HG02798 (cell line): ENCODE measurements around the gene TBC1D1.

Experiments
- ATAC-seq: cut with Tn5 transposase; IDR thresholded peaks from one replicate; pipeline ENCODE4 v1.9.1; 2021; ENCODE audit warnings: mild to moderate bottlenecking; ENCODE audit not compliant: unreplicated experiment, poor library complexity

TBC1D1 gene

DNA sequence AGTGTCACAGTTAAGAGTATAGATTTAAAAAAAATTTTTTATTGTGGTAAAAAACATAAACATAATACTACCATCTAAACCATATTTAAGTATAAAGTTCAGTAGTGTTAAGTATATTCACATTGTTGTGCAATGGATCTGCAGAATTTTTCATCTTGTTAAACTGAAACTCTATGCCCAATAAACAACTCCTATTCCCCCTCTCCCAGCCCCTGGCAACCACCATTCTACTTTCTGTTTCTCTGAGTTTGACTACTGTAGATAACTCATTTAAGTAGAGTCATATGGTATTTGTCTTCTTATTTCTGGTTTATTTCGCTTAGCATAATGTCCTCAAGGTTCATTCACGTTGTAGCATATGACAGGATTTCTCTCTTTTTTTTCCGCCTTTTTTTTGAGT lies 181.7 kb downstream of the TBC1D1 start:
- ATAC-seq, result no peak

- no peak for ATAC-seq
Observed at GRCh38 chr4:38073596-38074234, 182.8 kb downstream of the TBC1D1 start.

DNA sequence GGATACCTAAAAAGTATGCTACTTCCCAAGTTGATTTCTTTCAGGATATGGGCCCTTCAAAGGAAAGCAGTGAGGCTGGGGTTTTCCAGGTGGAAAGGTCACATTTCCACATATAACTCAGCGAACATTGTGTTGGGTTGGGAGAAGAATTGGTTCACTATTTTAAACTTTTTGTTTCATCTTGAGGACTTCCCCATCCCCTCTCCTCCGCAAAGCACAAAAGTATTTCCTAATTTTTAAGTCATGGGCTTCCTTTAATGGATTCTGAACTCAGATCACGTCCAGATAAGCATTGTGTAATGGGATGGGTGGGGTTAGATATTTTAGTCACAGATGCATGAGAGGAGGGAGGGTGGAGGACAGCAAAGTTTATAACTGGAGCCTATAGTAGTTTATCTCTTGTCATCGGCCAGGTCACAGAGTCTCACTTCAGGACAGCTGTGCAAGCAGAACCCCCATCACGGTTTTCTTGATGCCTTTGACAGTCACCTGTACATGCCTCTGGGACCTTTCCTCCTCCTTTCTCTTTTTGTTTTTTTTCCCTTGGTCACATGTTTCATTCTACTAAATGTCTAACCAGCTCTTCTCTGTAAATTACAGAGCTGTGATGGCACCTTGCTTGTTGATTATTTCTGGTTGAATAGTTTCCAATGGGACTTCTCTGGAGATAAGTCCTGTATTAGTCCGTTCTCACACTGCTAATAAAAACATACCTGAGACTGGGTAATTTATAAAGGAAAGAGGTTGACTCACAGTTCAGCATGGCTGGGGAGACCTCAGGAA lies 184.7 kb downstream of the TBC1D1 start:
- ATAC-seq, result no peak

DNA sequence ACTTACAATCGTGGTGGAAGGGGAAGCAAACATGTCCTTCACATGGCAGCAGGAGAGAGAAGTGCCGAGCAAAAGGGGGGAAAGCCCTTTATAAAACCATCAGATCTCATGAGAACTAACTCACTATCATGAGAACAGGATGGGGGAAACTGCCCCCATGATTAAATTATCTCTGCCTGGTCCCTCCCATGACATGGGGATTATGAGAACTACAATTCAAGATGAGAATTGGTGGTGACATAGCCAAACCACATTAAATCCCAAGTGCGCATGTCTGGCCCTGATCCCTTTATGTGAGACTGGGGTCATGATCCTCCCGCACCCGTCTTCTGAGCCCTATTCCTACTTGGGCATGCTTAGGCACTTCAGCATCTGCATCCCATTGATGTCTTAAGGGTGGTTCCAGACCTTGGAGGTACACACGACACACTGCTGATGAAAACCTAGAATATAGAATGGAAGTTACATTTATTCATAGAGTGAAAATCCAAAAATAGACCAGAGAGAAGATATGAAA lies 185.3 kb downstream of the TBC1D1 start:
- ATAC-seq, result no peak

DNA sequence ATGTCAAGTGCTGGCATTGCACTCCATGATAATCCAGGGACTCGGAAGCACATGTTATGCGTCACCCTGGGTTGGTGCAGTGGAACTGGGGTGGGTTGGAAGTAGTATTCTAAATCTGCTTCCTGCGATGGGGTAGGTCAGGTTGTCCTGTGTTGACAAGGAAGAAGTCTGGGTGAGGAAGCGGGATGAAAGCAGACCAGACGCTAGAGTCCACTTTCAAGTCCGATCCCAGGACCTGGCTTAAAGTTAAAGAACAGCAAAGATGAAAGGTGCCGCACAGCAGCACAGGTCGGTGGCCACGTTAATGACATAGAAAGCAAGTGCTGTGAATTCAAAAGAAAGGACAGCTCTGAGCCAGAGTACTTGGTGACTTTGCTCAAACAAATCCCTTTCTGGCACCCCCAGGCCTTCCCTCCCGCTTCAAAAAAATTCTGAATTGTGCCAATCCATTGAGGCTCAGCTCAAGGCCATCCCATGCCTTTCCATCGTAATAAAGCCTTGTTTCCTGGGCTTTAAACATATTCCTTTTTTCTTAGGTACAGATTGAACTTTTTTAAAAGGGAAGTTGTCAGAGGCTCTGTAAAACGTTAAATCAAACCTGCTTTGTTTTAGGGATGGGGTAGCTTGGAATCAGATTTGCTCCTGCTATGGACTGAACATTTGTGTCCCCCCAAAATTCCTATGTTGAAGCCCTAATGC lies 187.1 kb downstream of the TBC1D1 start:
- no peak for ATAC-seq

GRCh38 chr4:38078590-38079421 lies 187.9 kb downstream of the TBC1D1 start:
- ATAC-seq, result peak; percentile 48

DNA sequence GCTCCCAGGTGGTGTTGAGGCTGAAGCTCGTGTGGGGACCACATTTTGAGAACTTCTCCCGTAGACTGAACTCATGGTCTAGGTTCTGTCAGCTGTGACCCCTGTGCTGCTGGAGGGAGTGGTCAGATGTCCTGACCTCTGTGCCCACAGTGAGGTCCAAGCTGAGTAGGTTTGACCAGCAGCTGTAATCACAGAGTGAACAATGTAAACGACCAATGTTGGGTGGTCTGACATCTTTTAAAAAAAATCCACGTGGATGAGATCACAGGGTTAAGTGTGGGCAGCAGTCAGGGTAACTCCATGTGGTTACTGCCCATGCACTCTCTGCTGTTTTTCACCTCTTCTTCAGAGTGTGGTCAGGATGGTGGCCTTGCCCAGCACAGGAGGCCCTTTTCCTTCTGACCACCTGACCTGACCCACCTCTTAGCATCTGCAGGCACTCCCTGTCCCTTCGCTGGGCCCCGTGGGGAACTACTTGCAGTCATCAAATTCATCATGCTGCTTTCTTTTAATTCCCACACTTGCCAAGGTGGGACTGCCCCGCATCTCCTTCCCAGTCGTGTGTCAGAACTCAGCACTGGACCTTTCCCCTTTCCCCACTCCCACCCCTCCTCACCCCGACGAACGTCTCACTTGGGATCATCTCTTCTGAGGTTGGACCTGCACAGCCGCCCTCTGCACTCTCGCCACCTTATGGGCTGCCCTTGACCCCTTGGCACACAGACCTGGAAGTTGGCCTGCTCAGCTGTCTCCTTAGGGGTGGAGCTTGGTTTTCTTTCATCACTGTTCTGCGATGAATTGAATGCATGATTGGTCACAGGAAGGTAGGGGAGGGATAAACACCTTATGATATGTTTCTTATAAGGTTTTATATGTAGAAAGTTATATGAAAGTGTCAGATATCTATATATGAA lies 189.4 kb downstream of the TBC1D1 start:
- ATAC-seq, result no peak

- ATAC-seq, result no peak
Observed at GRCh38 chr4:38082021-38082420, 191.1 kb downstream of the TBC1D1 start.

- ATAC-seq, result no peak
Observed at GRCh38 chr4:38082424-38083385, 191.8 kb downstream of the TBC1D1 start.

GRCh38 chr4:38084877-38085711 lies 194.2 kb downstream of the TBC1D1 start:
- ATAC-seq, result no peak

DNA sequence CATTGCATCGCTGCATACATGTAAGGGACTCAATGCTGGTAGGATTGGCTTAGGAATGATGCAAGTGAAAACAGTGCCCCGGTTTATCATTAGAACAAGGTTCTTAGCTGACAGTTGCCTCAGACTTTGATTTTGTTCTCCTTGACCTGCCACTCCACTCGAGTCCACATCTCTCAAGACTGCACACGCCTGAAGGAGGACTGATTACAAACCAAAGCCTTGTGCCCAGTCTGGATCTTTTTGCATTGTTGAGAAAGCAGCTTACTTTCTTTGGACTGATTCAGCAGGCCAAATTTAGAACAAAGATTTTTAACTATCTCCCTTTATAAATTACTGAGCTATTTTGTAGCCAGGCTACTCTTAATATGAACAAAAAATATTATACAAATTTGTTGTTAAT lies 194.9 kb downstream of the TBC1D1 start:
- no peak for ATAC-seq

DNA sequence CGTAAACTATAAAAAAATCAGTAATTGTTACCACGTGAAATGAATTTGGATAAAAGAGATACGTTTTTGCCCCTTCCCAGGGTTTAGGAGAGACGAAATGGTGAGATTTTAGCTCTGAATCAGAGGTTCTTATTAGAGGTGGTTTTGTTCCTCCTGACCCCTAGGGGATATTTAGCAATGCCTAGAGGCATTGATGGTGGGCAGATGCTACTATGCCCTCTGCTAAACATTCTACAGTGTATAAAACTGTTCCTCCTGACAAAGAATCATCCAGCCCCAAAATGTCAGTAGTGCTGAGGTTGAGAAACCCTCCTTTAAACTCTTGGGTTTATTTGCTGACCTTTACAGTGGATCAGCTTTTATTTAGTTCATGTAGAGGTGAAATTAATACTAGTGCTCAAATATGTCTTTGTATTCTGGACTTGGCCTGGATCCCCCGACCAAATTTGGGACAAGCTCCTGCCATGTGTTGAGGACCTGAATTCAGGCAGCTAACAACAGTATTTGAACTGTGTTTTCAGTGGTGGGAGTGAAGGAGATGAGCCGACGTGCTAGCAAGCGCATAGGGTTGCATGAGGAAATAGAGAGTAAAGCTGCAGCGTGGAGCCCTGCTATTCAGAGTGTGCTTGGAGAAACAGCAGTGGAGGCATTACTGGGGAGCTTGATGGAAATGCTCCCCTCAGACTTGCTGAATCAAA lies 195.4 kb downstream of the TBC1D1 start:
- ATAC-seq, result no peak

GRCh38 chr4:38086849-38087226 lies 196.0 kb downstream of the TBC1D1 start:
- ATAC-seq, result no peak

DNA sequence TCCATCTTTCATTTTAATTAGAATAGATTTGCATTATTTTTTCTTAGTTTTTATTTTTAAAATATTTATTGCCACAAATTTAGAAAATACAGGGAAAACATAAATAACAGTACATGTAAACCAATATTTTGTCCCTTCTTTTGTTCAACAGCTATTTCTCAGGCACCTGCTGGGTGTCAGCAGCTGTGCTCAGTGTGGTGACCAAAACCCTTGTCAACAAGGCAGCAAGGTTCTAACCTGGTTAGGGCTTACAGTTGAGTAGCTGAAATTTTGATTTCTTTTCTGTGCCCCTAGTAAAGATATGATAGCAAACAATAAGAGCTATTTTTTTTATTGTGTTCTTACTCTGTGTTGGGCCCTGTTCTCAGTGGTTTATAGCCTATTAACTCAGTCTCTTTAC lies 197.4 kb downstream of the TBC1D1 start:
- ATAC-seq, result no peak

- ATAC-seq, result no peak
Observed at GRCh38 chr4:38089961-38090360, 199.1 kb downstream of the TBC1D1 start.

DNA sequence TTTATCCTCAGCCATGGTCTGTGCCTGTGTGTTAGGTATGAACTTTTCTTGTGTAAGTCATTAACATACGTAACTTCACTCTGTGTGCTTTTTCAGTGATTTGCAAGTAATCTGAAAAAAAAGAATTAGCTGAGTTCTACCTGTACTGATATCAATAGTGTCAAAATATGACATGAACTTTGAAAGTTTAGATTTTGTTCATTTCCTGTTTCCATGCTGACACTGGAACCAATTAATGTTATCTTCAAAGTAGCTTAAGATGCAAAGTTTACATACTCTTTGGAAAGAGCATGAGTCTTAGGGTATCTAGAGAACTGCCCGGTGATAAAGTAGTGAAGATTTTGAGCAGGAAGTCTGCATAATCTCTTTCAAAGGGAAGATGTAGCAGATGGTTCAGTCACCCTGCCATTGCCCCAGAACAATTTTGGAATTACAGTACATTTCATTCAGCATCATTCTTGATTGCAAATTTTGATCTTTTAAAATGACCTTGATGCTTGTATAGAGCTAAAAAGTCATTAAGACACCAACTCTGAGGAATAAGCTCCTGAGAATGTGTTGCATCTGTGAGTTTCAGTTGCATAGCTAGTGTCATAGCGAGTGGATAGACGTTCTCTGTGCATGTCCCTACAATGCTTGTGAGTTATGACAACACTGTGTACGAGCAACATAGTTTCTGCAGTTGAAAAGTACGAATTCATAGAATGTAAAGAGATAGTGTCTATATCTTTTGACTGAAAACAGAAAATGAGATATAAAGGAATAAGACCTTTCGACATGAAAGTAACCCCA lies 199.8 kb downstream of the TBC1D1 start:
- ATAC-seq, result no peak
